ENCODE results near the gene ATXN1L. TPM values are rescaled to one million over a fixed set of nuclear protein-coding genes. Genes with fewer than 3 reads are reported as not detected.

ATXN1L gene
- total and polyA plus RNA-seq, 9 donors, result 11.3 to 23.0 (median 18.2) TPM

DNA sequence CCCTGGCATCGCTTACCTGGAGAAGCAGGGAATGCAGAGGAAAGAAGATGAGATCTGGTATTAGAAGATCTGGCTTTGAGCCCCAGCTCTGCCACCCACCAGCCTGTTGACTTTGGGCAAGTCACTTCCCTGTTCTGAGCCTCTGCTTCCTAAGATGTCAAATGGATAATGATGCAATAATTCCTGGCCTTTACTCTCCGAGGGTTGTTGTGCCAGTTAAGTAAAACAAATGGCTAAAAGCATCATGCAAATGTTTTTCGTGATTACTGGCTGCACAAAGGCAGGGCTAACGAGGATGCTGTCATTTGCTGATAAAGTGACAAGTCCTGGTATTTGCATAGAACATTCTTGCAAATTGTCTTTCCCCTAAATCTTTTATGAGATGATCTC is 39.5 kb downstream of the ATXN1L start:
- no peak overlapping the region for H3K4me3 ChIP-seq (ENCODE audit: low read length)
- peaks cover 9% of the 10 kb centered on the region for H3K4me1 ChIP-seq (ENCODE audit: control insufficient read depth, insufficient read depth, low read length)
- WGBS (ENCODE audit: insufficient coverage), result 67% methylated on average over 2 of the region's 4 CpGs
- no peaks in the 10 kb centered on the region for H3K27me3 ChIP-seq (ENCODE audit: control insufficient read depth, insufficient read depth, low read length)
- H3K36me3 ChIP-seq (ENCODE audit: control insufficient read depth, insufficient read depth, low read length), result peaks cover 7% of the 10 kb centered on the region
- DNase-seq, result no peak
- no peak overlapping the region for H3K27ac ChIP-seq (ENCODE audit: low read length)
- no peaks in the 10 kb centered on the region for H3K9me3 ChIP-seq (replicated peaks; ENCODE audit: control insufficient read depth, low read depth, low read length)

GRCh38 chr16:71889147-71889546 is 43.4 kb downstream of the ATXN1L start:
- no peaks in the 10 kb centered on the region for H3K9me3 ChIP-seq (replicated peaks; ENCODE audit: control insufficient read depth, low read depth, low read length)
- no peaks in the 10 kb centered on the region for H3K27me3 ChIP-seq (ENCODE audit: control insufficient read depth, insufficient read depth, low read length)

GRCh38 chr16:71893888-71894228 is 48.1 kb downstream of the ATXN1L start:
- Histone ChIP-seq H3K36me3 (ENCODE audit: control insufficient read depth, insufficient read depth, low read length) (no peaks in the 10 kb centered on the region), H3K9me3 (replicated peaks; ENCODE audit: control insufficient read depth, low read depth, low read length) (no peaks in the 10 kb centered on the region), H3K27ac (ENCODE audit: low read length) (peak overlapping the region; percentile 100), H3K4me1 (ENCODE audit: control insufficient read depth, insufficient read depth, low read length) (peaks cover 15% of the 10 kb centered on the region), H3K4me3 (ENCODE audit: low read length) (peak overlapping the region; percentile 79), H3K27me3 (ENCODE audit: control insufficient read depth, insufficient read depth, low read length) (no peaks in the 10 kb centered on the region)
- DNase-seq, result no peak
- 55% methylated on average over 2 of the region's 7 CpGs for WGBS (ENCODE audit: insufficient coverage)

More at GRCh38 chr16:71889147-71889546, 43.4 kb downstream of the ATXN1L start:
- Histone ChIP-seq H3K4me1 (ENCODE audit: control insufficient read depth, insufficient read depth, low read length) (peaks cover 3% of the 10 kb centered on the region), H3K36me3 (ENCODE audit: control insufficient read depth, insufficient read depth, low read length) (no peaks in the 10 kb centered on the region), H3K27ac (ENCODE audit: low read length) (no peak overlapping the region), H3K4me3 (ENCODE audit: low read length) (no peak overlapping the region)
- WGBS (ENCODE audit: insufficient coverage), result no CpG with 5 or more reads among the region's 3 CpGs
- DNase-seq, result no peak

DNA sequence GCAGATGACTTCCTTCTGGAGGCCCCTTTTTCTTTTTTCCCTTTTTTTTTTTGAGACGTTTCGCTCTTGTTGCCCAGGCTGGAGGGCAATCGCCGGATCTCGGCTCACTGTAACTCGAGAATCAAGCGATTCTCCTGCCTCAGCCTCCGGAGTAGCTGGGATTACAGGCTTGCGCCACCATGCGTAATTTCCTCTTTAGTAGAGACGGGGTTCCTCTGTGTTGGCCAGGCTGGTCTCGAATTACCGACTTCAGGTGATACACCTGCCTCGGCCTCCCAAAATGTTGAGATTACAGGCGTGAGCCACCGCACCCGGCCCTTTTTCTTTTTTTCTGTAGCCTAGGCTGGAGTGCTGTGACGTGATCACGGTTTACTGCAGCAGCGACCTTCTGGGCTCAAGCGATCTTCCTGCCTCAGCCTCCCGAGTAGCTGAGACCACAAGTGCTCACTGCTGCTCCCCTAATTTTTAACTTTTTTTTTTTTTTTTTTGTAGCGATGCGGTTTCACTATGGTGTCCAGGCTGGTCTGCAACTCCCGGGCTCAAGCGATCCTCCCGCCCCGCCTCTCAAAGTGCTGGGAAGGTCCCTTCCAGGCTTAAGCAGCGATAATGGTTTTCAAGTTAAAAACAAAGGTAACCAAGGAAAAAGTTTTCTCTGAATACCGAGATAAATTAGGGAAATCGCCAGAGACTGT is 48.6 kb downstream of the ATXN1L start:
- H3K9me3 ChIP-seq (replicated peaks; ENCODE audit: control insufficient read depth, low read depth, low read length), result no peaks in the 10 kb centered on the region
- under 1% methylated on average over 23 of the region's 31 CpGs for WGBS (ENCODE audit: insufficient coverage)
- H3K27me3 ChIP-seq (ENCODE audit: control insufficient read depth, insufficient read depth, low read length), result no peaks in the 10 kb centered on the region
- no peaks in the 10 kb centered on the region for H3K36me3 ChIP-seq (ENCODE audit: control insufficient read depth, insufficient read depth, low read length)
- H3K4me1 ChIP-seq (ENCODE audit: control insufficient read depth, insufficient read depth, low read length), result peaks cover 15% of the 10 kb centered on the region
- peak overlapping the region; percentile 79 for H3K4me3 ChIP-seq (ENCODE audit: low read length)
- peak overlapping the region; percentile 100 for H3K27ac ChIP-seq (ENCODE audit: low read length)
- peak; percentile 71 for DNase-seq

DNA sequence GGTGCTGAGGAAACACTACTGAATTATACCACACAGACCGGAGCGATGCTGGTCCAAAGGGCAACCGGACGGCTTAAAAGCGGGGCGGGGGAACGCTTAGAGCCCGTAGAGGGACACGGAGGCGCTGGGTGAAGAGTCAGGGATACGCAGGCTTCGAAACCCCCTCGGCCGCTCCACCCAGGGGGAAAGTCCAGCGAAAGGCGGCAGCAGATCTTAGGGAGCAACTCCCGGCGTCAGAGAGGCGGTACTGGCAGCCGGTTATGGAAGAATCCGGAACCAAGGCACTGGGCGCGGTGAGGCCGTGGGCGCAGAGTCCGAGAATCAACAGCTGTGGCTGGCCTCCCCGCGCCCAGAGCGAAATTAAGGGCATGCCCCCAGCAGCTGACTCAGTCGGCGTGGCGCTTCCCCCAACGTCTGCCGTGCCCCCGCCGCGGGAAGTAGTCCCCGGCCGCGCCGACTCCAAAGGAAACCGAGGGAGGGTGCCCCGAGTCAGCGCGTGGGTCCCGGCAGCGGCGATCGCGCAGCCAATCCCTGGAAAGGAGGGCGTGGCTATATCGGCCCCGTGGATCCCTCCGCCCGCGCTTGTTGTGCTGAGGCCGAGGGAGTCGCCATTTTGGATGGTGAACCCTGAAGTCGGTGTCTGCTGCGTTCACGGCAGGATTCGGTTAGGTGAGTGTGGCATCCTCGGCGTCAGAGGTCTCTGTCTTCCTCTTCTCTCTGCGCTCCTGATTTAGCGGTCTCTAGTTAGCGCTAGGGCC is 49.3 kb downstream of the ATXN1L start, which contains the start of gene IST1:
Gene IST1, plus strand, starts transcription at position 611 of the 758 bp plus-strand sequence. CDS start 20,110 bp downstream, outside the sequence.
- Histone ChIP-seq H3K4me3 (ENCODE audit: low read length) (peak within 1 kb of the TSS; percentile 79), H3K4me1 (ENCODE audit: control insufficient read depth, insufficient read depth, low read length) (peaks cover 17% of the 10 kb centered on the region), H3K27me3 (ENCODE audit: control insufficient read depth, insufficient read depth, low read length) (no peaks in the 10 kb centered on the region), H3K9me3 (replicated peaks; ENCODE audit: control insufficient read depth, low read depth, low read length) (no peaks in the 10 kb centered on the region), H3K36me3 (ENCODE audit: control insufficient read depth, insufficient read depth, low read length) (no peaks in the 10 kb centered on the region), H3K27ac (ENCODE audit: low read length) (peak within 1 kb of the TSS; percentile 100)
- DNase-seq, result peak; percentile 99
- under 1% methylated on average over 62 of the region's 67 CpGs for WGBS (ENCODE audit: insufficient coverage)

GRCh38 chr16:71895679-71896365 is 50.0 kb downstream of the ATXN1L start:
- Histone ChIP-seq H3K4me3 (ENCODE audit: low read length) (peak overlapping the region; percentile 79), H3K27me3 (ENCODE audit: control insufficient read depth, insufficient read depth, low read length) (no peaks in the 10 kb centered on the region), H3K36me3 (ENCODE audit: control insufficient read depth, insufficient read depth, low read length) (no peaks in the 10 kb centered on the region), H3K4me1 (ENCODE audit: control insufficient read depth, insufficient read depth, low read length) (peaks cover 17% of the 10 kb centered on the region), H3K27ac (ENCODE audit: low read length) (peak overlapping the region; percentile 100), H3K9me3 (replicated peaks; ENCODE audit: control insufficient read depth, low read depth, low read length) (no peaks in the 10 kb centered on the region)
- 1% methylated on average over 34 of the region's 44 CpGs for WGBS (ENCODE audit: insufficient coverage)
- DNase-seq, result peak; percentile 61

GRCh38 chr16:71896764-71897368 is 51.1 kb downstream of the ATXN1L start:
- no peaks in the 10 kb centered on the region for H3K27me3 ChIP-seq (ENCODE audit: control insufficient read depth, insufficient read depth, low read length)
- no peaks in the 10 kb centered on the region for H3K9me3 ChIP-seq (replicated peaks; ENCODE audit: control insufficient read depth, low read depth, low read length)
- no peaks in the 10 kb centered on the region for H3K36me3 ChIP-seq (ENCODE audit: control insufficient read depth, insufficient read depth, low read length)
- H3K4me3 ChIP-seq (ENCODE audit: low read length), result peak overlapping the region; percentile 79
- no peak overlapping the region for H3K27ac ChIP-seq (ENCODE audit: low read length)
- WGBS (ENCODE audit: insufficient coverage), result 40% methylated on average over 1 of the region's 15 CpGs
- peaks cover 17% of the 10 kb centered on the region for H3K4me1 ChIP-seq (ENCODE audit: control insufficient read depth, insufficient read depth, low read length)
- DNase-seq, result no peak

DNA sequence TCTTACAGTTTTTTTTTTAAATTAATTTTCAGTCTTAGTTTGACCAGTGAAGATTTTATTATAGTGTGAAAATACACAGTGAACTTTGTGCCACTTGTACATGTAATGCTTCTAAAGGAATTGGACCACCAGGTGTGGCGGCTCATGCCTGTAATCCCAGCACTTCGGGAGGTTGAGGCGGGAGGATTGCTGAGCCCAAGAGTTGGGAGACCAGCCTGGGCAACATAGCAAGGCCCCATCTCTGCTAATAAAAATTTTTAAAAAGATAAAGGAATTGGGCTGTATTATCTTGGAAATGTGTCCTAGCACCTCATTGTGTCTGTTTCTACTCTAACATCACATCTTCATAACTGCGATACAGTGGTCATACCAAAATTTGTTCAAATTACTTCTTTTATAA is 53.4 kb downstream of the ATXN1L start:
- H3K27ac ChIP-seq (ENCODE audit: low read length), result no peak overlapping the region
- no peak overlapping the region for H3K4me3 ChIP-seq (ENCODE audit: low read length)
- peaks cover 13% of the 10 kb centered on the region for H3K4me1 ChIP-seq (ENCODE audit: control insufficient read depth, insufficient read depth, low read length)
- 100% methylated on average over 4 of the region's 4 CpGs for WGBS (ENCODE audit: insufficient coverage)
- DNase-seq, result no peak
- H3K36me3 ChIP-seq (ENCODE audit: control insufficient read depth, insufficient read depth, low read length), result no peaks in the 10 kb centered on the region
- H3K27me3 ChIP-seq (ENCODE audit: control insufficient read depth, insufficient read depth, low read length), result no peaks in the 10 kb centered on the region
- no peaks in the 10 kb centered on the region for H3K9me3 ChIP-seq (replicated peaks; ENCODE audit: control insufficient read depth, low read depth, low read length)

GRCh38 chr16:71902656-71903365 is 57.0 kb downstream of the ATXN1L start:
- no CpG with 5 or more reads among the region's 5 CpGs for WGBS (ENCODE audit: insufficient coverage)
- H3K27me3 ChIP-seq (ENCODE audit: control insufficient read depth, insufficient read depth, low read length), result no peaks in the 10 kb centered on the region
- DNase-seq, result no peak
- no peak overlapping the region for H3K27ac ChIP-seq (ENCODE audit: low read length)
- peaks cover 2% of the 10 kb centered on the region for H3K9me3 ChIP-seq (replicated peaks; ENCODE audit: control insufficient read depth, low read depth, low read length)
- H3K36me3 ChIP-seq (ENCODE audit: control insufficient read depth, insufficient read depth, low read length), result no peaks in the 10 kb centered on the region
- no peak overlapping the region for H3K4me3 ChIP-seq (ENCODE audit: low read length)
- H3K4me1 ChIP-seq (ENCODE audit: control insufficient read depth, insufficient read depth, low read length), result peaks cover 2% of the 10 kb centered on the region
